ENCODE measurements around the gene FASTK.
"Not testable (repeated sequence)": the region's sequence is repeated elsewhere in the genome, so short reads cannot be mapped to it uniquely, and the experiment has no call there.

FASTK gene

DNA sequence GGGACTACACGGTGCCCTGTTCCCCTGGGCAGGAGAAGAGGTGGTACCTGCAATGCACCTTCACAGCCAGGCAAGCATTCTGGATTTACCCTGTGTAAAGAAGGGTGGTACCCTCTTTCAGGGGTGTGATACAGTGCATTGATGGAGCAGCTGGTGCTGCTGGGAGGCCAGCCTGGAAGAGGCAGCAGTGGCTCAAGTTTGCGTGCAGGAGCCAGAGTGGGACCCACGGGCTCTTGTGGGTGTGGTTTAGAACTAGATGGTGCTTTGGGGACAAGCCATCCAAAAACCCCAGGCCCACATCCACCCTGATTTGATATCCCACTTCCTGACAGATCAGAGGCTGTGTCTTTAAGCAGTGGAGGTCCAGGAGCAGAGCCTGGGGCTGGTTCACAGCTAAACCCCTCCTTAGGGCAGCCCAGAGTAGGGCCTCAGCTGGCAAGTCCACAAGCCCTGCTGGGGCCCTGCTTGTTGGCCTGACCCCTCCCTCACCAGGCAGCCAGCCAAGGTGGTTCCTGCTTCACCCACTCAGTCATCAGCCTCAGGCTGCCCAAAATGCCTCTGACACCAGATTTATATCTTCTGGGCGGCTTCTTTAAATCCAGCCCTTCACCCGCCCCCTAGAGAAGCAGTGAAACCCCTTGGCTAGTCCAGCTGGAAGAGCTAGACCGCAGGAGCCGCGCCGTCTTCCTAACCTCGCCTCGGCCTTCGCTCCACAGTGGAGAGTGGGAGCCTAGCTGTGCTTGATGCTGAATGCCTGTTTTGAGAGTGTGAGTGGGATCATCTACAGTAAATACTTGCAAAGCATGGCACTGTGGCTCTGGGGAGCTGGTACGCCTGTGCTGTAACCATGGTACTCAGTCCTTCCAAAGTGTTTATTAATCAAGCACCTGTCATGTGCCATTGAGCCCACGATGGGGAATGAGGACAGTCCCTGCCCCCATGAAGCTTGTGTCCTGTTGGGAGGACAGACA is 33.7 kb downstream of the FASTK start:
- no peak for DNase-seq

DNA sequence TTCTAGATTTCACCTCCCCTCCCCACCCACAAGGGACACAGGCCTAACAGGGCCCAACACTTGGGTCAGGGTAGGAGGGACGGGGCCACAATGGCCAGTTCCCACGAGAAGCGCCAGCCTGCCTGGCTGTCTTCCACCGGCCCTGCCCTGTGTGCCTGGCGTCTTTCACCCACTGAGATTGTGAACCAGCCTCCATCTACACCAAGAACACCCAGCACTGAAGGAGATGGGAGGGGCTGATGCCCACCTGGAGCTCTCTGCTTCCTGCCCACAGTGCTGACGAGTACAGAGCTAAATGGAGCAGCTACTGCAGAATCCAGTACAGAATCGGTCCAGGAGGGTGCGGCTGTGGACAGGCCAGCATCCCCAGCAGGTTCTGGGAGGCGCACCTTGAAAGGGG is 34.6 kb downstream of the FASTK start:
- no peak for DNase-seq

DNA sequence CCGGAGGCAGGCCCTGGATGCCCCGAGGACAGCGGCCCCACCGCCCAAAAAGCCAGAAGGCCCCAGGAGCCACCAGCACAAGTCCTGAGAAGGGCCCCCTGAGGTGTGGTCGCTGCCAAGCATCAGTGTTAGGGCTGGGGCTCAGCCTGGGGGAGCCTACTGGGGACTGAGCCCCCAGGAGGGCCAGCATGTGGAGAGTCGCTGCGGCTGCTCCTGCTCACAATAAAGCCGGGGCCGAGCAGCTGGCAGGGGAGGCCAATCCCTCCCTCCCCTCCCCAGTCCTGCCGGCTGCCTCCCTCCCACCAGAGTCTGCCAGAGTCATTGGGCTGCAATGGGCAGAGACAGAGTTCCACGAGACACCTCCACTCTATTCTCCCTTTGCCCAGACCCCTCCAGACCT is 35.3 kb downstream of the FASTK start:
- no peak for DNase-seq

DNA sequence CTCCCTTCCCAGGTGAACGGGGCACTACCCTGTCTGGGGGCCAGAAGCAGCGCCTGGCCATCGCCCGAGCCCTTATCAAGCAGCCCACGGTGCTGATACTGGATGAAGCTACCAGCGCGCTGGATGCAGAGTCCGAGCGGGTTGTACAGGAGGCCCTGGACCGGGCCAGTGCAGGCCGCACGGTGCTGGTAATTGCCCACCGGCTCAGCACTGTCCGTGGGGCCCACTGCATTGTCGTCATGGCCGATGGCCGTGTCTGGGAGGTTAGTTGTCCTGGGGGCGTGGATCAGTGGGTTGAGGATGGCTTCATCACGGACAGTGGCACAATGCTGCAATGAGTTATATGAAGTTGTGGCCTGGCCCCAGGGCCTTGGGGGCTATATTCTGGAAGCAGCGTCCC is 36.6 kb downstream of the FASTK start:
- DNase-seq, result no peak

DNA sequence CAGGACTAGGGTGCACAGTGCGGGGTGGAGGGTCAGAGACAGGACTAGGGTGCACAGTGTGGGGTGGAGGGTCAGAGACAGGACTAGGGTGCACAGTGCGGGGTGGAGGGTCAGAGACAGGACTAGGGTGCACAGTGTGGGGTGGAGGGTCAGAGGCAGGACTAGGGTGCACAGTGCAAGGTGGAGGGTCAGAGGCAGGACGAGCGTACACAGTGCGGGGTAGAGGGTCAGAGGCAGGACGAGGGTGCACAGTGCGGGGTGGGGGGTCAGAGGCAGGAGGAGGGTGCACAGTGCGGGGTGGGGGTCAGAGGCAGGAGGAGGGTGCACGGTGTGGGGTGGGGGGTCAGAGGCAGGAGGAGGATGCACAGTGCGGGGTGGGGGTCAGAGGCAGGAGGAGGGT is 37.2 kb downstream of the FASTK start:
- not testable (repeated sequence) for DNase-seq

DNA sequence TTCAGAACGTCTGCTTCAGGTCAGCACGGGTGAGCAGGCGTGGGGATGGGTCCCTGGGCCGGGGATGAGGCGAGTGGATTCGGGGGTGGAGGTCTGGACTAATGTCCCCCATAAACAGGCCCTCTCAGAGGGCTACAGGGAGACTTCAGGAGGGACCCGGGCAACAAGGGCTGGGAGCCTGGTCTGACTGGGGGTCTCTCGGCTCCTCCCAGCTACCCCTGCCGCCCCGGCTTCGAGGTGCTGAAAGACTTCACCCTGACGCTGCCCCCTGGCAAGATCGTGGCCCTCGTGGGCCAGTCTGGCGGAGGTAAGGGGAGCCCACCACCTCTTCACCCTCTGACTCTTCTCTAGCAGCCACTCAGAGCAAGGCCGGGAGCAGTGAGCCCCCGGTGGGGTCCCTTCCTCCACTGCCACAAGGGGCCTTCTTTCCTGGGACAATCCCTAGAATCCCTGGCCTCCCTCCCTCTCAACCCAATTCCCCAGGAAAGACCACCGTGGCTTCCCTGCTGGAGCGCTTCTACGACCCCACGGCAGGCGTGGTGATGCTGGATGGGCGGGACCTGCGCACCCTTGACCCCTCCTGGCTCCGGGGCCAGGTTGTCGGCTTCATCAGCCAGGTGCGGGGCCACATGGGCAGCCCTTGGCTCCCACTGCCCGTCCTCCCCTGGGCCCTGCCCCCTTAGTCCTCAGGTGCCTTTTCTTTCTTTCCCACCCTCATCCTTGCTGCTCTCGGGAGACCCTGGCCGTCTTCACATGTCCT is 39.8 kb downstream of the FASTK start:
- no peak for DNase-seq

DNA sequence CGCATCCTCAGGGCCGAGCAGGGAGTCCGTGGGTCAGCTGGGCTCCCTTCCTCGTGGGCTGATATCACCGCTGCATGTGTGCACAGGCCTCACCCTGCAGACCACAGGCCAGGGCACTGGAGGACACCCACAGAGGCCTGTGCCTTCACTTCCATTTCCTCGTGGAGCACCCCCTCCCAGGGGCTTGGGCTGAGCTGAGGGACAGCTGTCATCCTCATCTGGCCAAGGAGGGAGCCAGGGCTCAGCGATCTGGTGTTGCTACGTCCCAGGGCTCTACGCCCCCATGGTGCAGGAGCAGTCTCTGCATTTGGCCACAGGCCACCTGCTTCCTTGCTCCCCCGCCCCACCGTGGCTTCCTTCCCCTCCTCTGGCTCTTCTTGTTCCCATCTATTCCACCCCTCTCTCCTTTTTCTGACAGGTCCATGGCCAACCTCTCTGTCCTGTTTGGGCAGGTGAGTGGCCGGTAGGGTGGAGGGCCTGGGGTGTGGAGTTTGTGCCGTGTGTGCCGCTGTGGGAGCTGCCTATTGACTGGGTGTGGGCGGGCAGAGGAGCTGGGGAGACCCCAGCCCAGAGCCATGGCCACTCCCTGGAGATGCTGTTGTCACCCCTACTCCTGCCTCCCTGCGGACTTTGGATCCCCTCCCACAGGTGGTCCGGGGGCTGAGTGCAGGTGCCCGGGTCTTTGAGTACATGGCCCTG is 40.6 kb downstream of the FASTK start:
- no peak for DNase-seq

DNA sequence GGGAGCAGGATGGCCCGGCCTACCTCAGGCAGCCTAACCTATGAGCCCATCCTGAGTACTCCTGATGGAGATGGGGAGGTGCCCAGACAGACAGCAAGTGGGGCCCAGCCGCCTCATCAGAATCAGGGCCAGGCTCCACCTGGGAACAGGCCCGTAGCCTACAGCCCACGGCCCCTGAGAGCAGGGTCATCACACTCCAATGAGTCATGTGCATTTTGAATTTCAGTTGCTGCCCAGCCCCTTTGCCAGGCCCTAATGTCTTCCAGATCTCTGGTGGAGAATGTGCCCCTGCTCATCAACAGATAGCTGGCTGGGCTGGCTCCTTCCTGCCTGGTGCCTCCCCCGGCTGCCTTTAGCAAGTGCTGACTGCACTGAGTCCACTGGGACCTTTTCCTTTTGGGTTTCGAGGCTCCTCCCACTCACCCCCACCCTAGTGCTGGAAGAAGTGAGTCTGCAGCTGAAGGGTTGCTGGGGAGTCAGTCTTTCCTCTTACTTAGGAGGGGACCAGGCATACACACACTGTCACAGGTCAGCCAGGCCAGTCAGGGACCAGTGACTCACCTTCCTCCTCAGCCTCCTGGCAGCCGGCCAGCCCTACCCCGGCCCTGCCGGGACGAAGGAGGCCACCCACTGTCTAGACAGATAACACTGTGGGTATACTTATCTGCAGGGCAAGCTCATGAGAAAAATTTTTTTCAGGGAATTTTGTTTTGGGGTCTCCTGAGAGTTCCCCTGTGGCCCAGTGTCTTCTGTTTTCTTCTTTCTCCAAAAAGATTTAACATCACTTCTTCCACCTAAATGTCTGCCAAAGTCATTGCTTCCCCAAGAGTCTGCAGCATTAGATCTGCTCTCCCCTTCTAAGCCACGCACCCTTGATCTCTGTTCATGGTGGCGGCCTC is 41.4 kb downstream of the FASTK start:
- peak in 1 of 5 donors; percentile 33 for DNase-seq

DNA sequence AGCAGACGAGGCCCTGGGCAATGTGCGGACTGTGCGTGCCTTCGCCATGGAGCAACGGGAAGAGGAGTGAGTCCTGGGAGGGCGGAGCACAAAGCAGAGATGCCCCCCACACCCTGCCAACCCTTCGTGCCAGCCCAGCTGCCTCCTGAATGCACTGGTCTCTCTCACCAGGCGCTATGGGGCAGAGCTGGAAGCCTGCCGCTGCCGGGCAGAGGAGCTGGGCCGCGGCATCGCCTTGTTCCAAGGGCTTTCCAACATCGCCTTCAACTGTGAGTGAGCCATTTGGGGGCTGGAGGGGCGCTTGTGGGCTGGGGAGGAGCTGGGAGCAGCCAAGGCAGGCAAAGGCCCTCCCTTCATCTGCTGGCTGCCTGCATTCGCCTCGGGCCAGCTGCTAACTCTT is 44.7 kb downstream of the FASTK start:
- no peak for DNase-seq

DNA sequence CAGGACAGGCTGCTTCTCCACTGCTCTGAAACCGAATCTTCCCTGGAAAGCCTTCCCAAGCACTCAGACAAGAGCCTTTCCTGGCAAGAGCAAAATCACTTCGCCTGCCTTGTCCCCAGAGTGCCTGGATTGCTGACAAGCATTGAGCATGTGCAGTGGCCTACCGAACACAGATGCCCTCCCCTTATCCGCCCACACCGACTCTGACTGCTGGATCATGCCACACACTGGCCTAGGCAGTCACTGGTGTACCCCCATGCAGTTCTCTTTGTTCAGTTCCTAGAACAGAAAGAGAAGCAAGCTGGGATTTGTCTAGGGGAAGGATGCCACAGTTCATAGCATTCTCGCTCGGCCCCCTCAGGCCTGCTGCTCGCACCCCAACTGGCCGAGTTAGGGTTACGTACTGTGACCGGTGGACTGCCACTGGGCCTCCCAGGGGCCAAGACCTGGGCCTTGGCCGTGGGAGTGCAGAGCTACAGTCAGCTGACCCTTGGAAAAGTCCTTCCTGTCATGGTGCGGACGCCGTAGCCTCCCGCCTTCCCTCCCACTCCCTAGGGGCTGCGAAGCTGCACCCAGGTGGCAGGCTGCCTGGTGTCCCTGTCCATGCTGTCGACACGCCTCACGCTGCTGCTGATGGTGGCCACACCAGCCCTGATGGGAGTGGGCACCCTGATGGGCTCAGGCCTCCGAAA is 45.4 kb downstream of the FASTK start:
- DNase-seq, result no peak

DNA sequence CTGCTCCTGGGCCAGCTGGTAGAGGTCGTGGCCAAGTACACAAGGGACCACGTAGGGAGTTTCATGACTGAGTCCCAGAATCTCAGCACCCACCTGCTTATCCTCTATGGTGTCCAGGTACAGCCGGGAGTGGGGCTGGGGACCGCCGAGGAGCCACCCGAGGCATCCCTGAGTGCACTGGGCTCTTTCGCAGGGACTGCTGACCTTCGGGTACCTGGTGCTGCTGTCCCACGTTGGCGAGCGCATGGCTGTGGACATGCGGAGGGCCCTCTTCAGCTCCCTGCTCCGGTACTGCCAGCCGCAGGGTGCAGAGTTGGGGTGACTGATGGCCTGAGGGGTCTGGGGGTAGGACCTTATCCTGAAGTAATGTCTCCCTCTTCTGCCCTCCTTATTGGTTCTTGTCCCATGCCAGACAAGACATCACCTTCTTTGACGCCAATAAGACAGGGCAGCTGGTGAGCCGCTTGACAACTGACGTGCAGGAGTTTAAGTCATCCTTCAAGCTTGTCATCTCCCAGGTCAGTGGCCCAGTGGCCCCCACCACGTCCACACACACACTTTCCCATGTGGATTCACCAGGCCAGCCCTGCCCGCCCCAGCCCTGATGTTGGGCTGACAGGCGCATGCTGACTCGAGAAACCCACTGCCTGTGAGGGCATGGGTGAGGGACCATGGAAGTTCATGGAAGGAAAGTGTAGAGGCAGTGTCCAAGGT is 46.1 kb downstream of the FASTK start:
- no peak for DNase-seq

DNA sequence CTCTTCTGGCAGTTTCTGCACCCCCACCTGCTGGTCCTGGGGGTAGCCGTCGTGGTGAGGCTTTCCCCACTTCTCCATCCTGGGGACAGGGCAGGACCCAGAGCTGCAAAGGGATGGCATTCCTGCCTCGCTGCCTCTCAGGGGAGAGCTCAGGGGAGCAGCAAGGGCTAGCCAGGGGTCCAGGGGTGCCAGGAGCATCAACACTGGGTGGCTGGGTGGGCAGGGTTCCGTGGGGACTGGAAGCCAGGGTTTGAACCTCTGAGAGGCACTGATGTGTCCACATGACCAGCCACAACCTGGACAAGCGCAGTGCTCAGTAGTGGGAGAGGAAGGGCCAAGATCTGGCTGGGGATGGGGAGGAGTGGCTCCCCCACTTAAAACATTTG is 46.8 kb downstream of the FASTK start:
- no peak for DNase-seq

DNA sequence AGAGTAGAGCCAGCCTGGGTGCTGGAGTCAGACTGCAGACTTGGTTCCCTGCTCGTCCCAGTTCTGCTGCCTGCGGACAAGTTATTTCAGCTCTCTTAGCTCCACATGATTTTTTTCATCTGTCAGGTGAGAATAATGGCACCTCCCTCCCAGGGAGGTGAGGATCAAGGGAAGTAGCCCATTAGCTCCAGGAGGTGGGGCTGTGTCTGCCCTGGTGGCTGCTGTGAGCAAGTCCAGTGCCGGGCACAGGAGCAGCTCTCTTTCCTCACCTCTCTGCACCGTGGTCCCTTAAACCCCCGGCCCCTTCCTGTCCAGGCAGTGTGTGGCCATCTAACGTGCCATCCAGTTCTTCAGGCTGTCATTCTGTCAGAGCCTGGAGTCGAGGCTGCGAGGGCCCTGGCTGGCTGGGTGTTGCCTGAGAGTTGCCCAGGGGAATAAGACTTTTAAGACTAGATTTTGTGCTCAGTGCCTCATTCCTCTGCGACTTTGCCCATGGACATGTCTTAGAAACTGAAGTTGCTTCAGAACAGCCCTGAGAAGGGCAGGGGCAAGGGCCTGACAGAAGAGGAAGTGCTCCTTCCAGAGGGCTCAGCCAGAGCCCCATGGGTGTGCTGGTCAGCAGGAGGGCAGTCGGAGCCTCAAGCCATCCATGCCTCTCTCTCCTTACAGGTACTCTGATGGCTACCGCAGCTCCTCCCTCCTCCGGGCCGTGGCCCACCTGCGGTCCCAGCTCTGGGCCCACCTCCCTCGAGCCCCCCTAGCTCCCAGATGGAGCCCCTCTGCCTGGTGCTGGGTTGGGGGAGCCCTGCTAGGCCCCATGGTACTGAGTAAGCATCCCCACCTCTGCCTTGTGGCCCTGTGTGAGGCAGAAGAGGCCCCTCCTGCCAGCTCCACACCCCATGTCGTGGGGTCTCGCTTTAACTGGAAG is 47.4 kb downstream of the FASTK start:
- DNase-seq, result no peak

DNA sequence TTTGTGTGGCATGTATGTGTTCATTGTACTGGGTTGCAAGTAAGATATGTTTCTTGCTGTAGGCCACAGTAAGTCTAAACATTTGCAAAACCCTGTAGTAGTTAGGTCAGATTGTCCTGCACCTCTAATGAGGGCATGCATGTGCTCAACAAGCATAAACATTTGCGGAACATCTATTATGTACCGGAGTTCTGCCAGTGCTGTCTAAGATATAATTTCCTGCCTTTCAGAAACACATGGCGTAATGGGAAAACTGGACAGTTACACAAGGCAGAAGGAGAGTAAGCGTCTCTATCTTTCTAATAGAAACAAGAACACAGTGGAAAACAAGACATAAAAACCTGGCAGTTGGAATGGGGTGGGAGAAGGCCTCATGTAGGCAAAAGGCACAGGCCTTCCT is 49.6 kb downstream of the FASTK start:
- DNase-seq, result no peak

DNA sequence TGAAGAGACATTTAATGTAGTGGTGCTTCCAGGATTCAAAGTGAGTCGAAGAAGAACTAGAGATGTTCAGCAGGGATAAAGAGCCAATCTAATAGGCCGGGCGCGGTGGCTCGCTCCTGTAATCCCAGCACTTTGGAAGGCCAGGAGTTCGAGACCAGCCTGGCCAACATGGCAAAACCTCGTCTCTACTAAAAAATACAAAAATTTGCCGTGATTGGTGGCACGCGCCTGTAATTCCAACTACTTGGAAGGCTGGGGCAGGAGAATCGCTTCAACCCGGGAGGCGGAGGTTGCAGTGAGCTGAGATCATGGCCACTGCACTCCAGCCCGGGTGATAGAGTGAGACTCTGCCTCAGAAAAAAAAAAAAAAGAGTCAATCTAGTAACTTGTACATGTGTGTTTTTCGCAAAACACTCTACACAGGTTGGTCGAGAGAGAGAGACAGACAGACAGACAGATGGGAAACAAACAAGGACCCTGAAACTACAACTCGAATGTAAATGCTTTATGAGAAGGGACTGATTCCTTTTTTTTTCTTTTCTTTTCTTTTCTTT is 51.6 kb downstream of the FASTK start:
- DNase-seq, result no peak

DNA sequence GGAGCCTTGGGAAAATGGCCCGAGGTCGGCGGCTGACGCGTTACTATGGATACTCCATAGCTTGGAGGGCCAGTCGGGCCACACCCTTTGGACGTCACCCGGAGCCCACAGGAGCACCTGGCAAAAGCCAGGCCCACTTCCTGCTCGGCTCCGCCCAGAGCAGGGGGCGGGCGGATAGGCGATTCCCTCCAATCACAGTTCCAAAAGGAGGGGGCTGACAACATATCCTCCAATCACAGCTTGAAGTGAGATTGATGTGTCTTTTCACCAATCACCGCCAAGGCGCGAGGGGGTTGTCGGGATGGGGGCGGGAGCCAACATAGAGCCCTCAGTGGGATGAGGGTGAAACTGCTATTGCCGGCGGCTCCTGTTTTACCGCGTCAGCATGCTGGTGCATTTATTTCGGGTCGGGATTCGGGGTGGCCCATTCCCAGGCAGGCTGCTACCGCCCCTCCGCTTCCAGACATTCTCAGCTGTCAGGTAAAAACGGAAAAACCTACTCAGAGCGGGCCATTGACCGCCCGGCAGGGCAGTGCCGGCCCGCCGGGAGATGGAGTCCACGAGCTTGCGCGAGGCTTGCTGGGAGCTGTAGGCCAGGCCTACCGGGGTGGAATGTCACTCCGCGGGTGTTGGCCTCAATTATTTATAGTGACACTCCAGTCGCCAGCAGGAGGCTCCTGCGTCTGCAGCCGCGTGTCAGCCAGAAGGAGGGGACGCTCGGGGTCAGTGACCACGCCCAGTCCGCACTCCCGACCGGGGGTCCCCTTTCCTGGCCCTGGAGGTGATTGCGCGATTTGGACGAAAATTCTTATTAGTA is 52.3 kb downstream of the FASTK start, which contains the start of gene ABCB8:
Gene ABCB8 (plus strand): TSS at position 320 of the 817 bp plus-strand sequence. CDS start 66 bp downstream, at position 386.
- DNase-seq, result peak; percentile 91 to 99 (median 95)

DNA sequence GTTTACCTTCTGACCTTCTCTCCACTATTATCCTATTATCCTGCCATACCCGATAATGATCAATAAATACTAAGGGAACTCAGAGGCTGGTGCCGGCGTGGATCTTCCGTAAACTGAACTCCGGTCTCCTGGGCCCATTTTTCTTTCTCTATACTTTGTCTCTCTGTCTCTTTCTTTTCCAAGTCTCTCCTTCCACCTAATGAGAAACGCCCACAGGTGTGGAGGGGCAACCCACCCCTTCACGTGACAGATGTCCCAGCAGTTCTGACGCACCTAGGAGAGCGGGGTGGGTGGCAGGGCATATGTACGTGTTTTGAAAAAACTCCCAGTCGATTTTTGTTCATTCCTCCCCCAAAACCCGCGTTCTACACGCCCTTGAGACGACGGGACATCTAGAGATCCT is 52.9 kb downstream of the FASTK start:
- not testable (repeated sequence) for DNase-seq
